Endothelial cell of umbilical vein (primary cell): ENCODE results near the gene BACH2. TPM values are rescaled to one million over a fixed set of nuclear protein-coding genes. Genes with fewer than 3 reads are reported as not detected.

Experiments used
- BruUV-seq: library from RNA; stranded (reverse); fragments of 400-500 nt; replicated peaks from 2 replicates; lab custom pipeline; 2021; lab: Mats Ljungman, UMichigan
- CTCF ChIA-PET: fragments of 300-600, 350-600 bp; sonication (Branson Sonifier 250); formaldehyde crosslinking; loops from one replicate; lab custom pipeline; 2021; ENCODE audit warnings: antibody characterized with exemption, inconsistent platforms; lab: Charles Lee
- POLR2A ChIA-PET: fragments of 300-600, 350-600 bp; sonication (Branson Sonifier 250); formaldehyde crosslinking; loops from one replicate; lab custom pipeline; 2021; ENCODE audit warnings: antibody characterized with exemption, inconsistent platforms; lab: Charles Lee
- DNase-seq: peaks from one replicate; pipeline ENCODE4 v3.0.0-alpha.2; 2011; ENCODE audit warnings: low read depth, low spot score
- FAIRE-seq: peaks from 2 replicates; lab custom pipeline; 2011; peaks lifted over from hg19 to GRCh38; lab: Jason Lieb, UNC
- H2AFZ ChIP-seq: 2 replicates; pipeline ENCODE4 v1.6.0; 2012; ENCODE audit warnings: low read depth, low read length, control low read depth, inconsistent platforms
- H3K27ac ChIP-seq: 2 replicates; pipeline ENCODE4 v1.5.1; 2011; ENCODE audit warnings: low read depth, mild to moderate bottlenecking, control low read depth, low read length, moderate library complexity; ENCODE audit not compliant: insufficient read depth
- H3K27me3 ChIP-seq, 2 experiments: 2 replicates each; pipeline versions ENCODE4 v1.6.0 to v1.6.1; 2011; ENCODE audit warnings: low read length in 2 of 2, mixed read lengths in 1 of 2; ENCODE audit not compliant: control insufficient read depth in 2 of 2, insufficient read depth in 2 of 2
- H3K36me3 ChIP-seq, 2 experiments: 2 replicates in 1 of 2; 3 replicates in 1 of 2; pipeline ENCODE4 v1.5.1; 2011; ENCODE audit warnings: low read length in 2 of 2, mild to moderate bottlenecking in 1 of 2, moderate library complexity in 1 of 2; ENCODE audit not compliant: control insufficient read depth in 2 of 2, insufficient read depth in 2 of 2; ENCODE audit errors: extremely low read depth in 1 of 2
- H3K4me1 ChIP-seq: 3 replicates; pipeline ENCODE4 v1.5.1; 2011; ENCODE audit warnings: mild to moderate bottlenecking, low read length; ENCODE audit not compliant: control insufficient read depth, insufficient read depth; ENCODE audit errors: extremely low read depth
- H3K4me2 ChIP-seq: 2 replicates; pipeline ENCODE4 v1.6.1; 2011; ENCODE audit warnings: low read length, control low read depth, mixed read lengths; ENCODE audit not compliant: insufficient read depth
- H3K4me3 ChIP-seq, 3 experiments: fragments of 200-600 bp in 1 of 3; sonication (generic), shearing (Covaris generic) in 1 of 3; replicated peaks in 1 of 3; 2 replicates each; pipeline ENCODE4 v1.5.1; 2011 to 2016; ENCODE audit warnings: control low read depth in 3 of 3, low read length in 3 of 3, mild to moderate bottlenecking in 2 of 3, inconsistent platforms in 1 of 3, low read depth in 1 of 3, moderate library complexity in 1 of 3; ENCODE audit not compliant: insufficient read depth in 1 of 3
- H3K79me2 ChIP-seq: 2 replicates; pipeline ENCODE4 v1.6.0; 2012; ENCODE audit warnings: low read length, inconsistent platforms; ENCODE audit not compliant: control insufficient read depth, insufficient read depth
- H3K9ac ChIP-seq: replicated peaks from 2 replicates; pipeline ENCODE3; 2011; ENCODE audit warnings: low read length, control low read depth; ENCODE audit not compliant: insufficient read depth; ENCODE audit errors: extremely low read depth
- H3K9me1 ChIP-seq: replicated peaks from 3 replicates; pipeline ENCODE4 v1.6.0; 2011; ENCODE audit warnings: mild to moderate bottlenecking, low read length; ENCODE audit not compliant: control insufficient read depth, insufficient read depth; ENCODE audit errors: extremely low read depth
- H3K9me3 ChIP-seq: replicated peaks from 2 replicates; pipeline ENCODE4 v1.5.1; 2012; ENCODE audit warnings: low read length, inconsistent platforms; ENCODE audit not compliant: control insufficient read depth, insufficient read depth
- H4K20me1 ChIP-seq: replicated peaks from 2 replicates; pipeline ENCODE3; 2011; ENCODE audit warnings: mild to moderate bottlenecking, low read length; ENCODE audit not compliant: control insufficient read depth, insufficient read depth; ENCODE audit errors: extremely low read depth
- CTCF ChIP-seq, 2 donors: IDR thresholded peaks; 1 replicate in 1 of 2; 2 replicates in 1 of 2; pipeline ENCODE4 v1.5.1; 2011; ENCODE audit warnings: low read length in 2 of 2, mild to moderate bottlenecking in 2 of 2, moderate library complexity in 2 of 2, control low read depth in 1 of 2, inconsistent platforms in 1 of 2, low read depth in 1 of 2; ENCODE audit not compliant: insufficient read depth in 1 of 2; ENCODE audit errors: extremely low read depth in 1 of 2
- EZH2 ChIP-seq: IDR thresholded peaks from 2 replicates; pipeline ENCODE4 v1.6.1; 2012; ENCODE audit warnings: borderline replicate concordance, low read depth, mild to moderate bottlenecking, moderate library complexity, low read length, inconsistent platforms; ENCODE audit not compliant: severe bottlenecking
- FOS ChIP-seq: IDR thresholded peaks from 2 replicates; pipeline ENCODE4 v1.6.1; 2011; ENCODE audit warnings: mild to moderate bottlenecking, low read length, moderate library complexity, borderline replicate concordance; ENCODE audit not compliant: insufficient read depth
- GATA2 ChIP-seq: IDR thresholded peaks from 2 replicates; pipeline ENCODE4 v1.7.0; 2011; ENCODE audit warnings: low read depth, mild to moderate bottlenecking, moderate library complexity, mixed read lengths, low read length; ENCODE audit not compliant: insufficient read length, insufficient read depth
- JUN ChIP-seq: IDR thresholded peaks from 2 replicates; pipeline ENCODE4 v1.6.1; 2011; ENCODE audit warnings: borderline replicate concordance, low read depth; ENCODE audit not compliant: insufficient read length, insufficient read depth
- MAX ChIP-seq: IDR thresholded peaks from 2 replicates; pipeline ENCODE4 v1.6.1; 2011; ENCODE audit not compliant: insufficient read depth, insufficient read length
- MYC ChIP-seq: IDR thresholded peaks from one replicate; pipeline ENCODE4 v1.6.1; 2011; ENCODE audit warnings: mild to moderate bottlenecking, low read depth, low read length
- POLR2A ChIP-seq: IDR thresholded peaks from 2 replicates; pipeline ENCODE4 v1.6.1; 2012; ENCODE audit warnings: low read depth, mild to moderate bottlenecking, control low read depth, low read length
- POLR2AphosphoS5 ChIP-seq: IDR thresholded peaks from 2 replicates; pipeline ENCODE4 v1.6.1; 2012; ENCODE audit warnings: low read depth, mild to moderate bottlenecking, control low read depth, low read length, moderate library complexity; ENCODE audit not compliant: insufficient read depth
- dilution Hi-C: fragments of 300-500 bp; cut with MboI; formaldehyde crosslinking; loops from one replicate; pipeline ENCODE4 v1.15.0; 2019; ENCODE audit warnings: low sequenced_read_pairs; ENCODE audit not compliant: extremely low pct_ligation_motif_present
- intact Hi-C: fragments of 100-400 bp; cut with micrococcal nuclease; formaldehyde crosslinking; loops from one replicate; pipeline ENCODE4 v1.10.0; 2022
- polyA plus RNA-seq, 4 experiments: library from polyadenylated mRNA; depleted of rRNA in 3 of 4; stranded (reverse) in 3 of 4; unstranded in 1 of 4; fragments of >200 nt; gene quantifications; 2 replicates each; pipeline versions ENCODE4 v1.2.1 to v1.2.3, GENCODE V29; 2011 to 2012; ENCODE audit warnings: missing spikeins in 1 of 4
- total RNA-seq: library from RNA; stranded (reverse); gene quantifications from 2 replicates; pipeline ENCODE4 v1.2.3, GENCODE V29; 2021

BACH2 gene
- total and polyA plus RNA-seq, 2 donors (not counting 3 experiments of a cell fraction or from before 2014, with no cell fraction given), result 1.7 to 5.6 TPM

GRCh38 chr6:90226257-90226656, 70.4 kb downstream of the BACH2 start:
- DNase-seq (no peak), FAIRE-seq (no peak)
- TF ChIP-seq MYC (no peak), JUN (no peak)
- H3K9ac ChIP-seq, result no peak overlapping the region
- H3K4me1 ChIP-seq, result peaks cover 9% of the 10 kb centered on the region
- ChIA-PET CTCF (no interaction called here), POLR2A (no interaction called here)
- H3K27me3 ChIP-seq, result no peaks in the 10 kb centered on the region
- no TSS peak for BruUV-seq
- intact Hi-C loops, result no loop called here
- no peaks in the 10 kb centered on the region for H3K36me3 ChIP-seq
- H3K27ac ChIP-seq, result no peak overlapping the region
- H4K20me1 ChIP-seq, result no peaks in the 10 kb centered on the region
- no peaks in the 10 kb centered on the region for H3K9me3 ChIP-seq
- dilution Hi-C loops, result no loop called here
- no peak overlapping the region for H2AFZ ChIP-seq
- no peak overlapping the region for H3K4me3 ChIP-seq
- H3K79me2 ChIP-seq, result no peaks in the 10 kb centered on the region
- H3K4me2 ChIP-seq, result no peak overlapping the region
- H3K9me1 ChIP-seq, result no peaks in the 10 kb centered on the region

GRCh38 chr6:90224196-90224595, 72.4 kb downstream of the BACH2 start:
- H3K4me3 ChIP-seq, result no peak overlapping the region
- BruUV-seq, result no TSS peak
- no peaks in the 10 kb centered on the region for H3K27me3 ChIP-seq
- no peaks in the 10 kb centered on the region for H4K20me1 ChIP-seq
- H3K4me1 ChIP-seq, result peaks cover 17% of the 10 kb centered on the region
- no peak overlapping the region for H2AFZ ChIP-seq
- H3K9me1 ChIP-seq, result no peaks in the 10 kb centered on the region
- H3K4me2 ChIP-seq, result no peak overlapping the region
- DNase-seq (no peak), FAIRE-seq (no peak)
- no peak overlapping the region for H3K27ac ChIP-seq
- no peak overlapping the region for H3K9ac ChIP-seq
- no peak for TF ChIP-seq MYC
- no peak for TF ChIP-seq MAX
- no peak for TF ChIP-seq POLR2AphosphoS5
- TF ChIP-seq FOS, result no peak
- no peak for TF ChIP-seq POLR2A
- TF ChIP-seq JUN, result no peak
- TF ChIP-seq CTCF (IDR thresholded peaks at IDR 0.05; ENCODE audit: extremely low read depth in 1 of 2, insufficient read depth in 1 of 2, low read depth in 1 of 2, low read length in 2 of 2), result no peak
- no peak for TF ChIP-seq EZH2
- TF ChIP-seq GATA2, result no peak
- no peaks in the 10 kb centered on the region for H3K9me3 ChIP-seq
- CTCF ChIA-PET, result no interaction called here
- POLR2A ChIA-PET, result no interaction called here
- dilution Hi-C loops, result no loop called here
- no peaks in the 10 kb centered on the region for H3K79me2 ChIP-seq
- intact Hi-C loops, result no loop called here
- H3K36me3 ChIP-seq, result no peaks in the 10 kb centered on the region
